Testis (tissue), 3 donors: ENCODE data around the gene HIF3A. TPM values are rescaled to one million over a fixed set of nuclear protein-coding genes. Genes with fewer than 3 reads are reported as not detected.

Experiments
- DNase-seq: peaks from one replicate; pipeline ENCODE4 v3.0.0-alpha.2; 2019
- H3K27ac ChIP-seq, 2 donors: fragments of 200-600 bp; sonication (generic); one replicate each; pipeline ENCODE4 v1.5.1; 2019
- H3K27me3 ChIP-seq: fragments of 200-600 bp; sonication (generic); one replicate; pipeline ENCODE4 v1.5.1; 2019
- H3K36me3 ChIP-seq: fragments of 200-600 bp; sonication (generic); one replicate; pipeline ENCODE4 v1.5.1; 2017; ENCODE audit warnings: low read depth; ENCODE audit errors: missing control alignments
- H3K4me1 ChIP-seq: fragments of 200-600 bp; sonication (generic); one replicate; pipeline ENCODE4 v1.5.1; 2019
- H3K4me3 ChIP-seq, 2 donors: fragments of 200-600 bp; sonication (generic); one replicate each; pipeline ENCODE4 v1.5.1; 2017 to 2019
- H3K9me3 ChIP-seq: fragments of 200-600 bp; sonication (generic); one replicate; pipeline ENCODE4 v1.5.1; 2017
- POLR2A ChIP-seq: fragments of 450-650 bp; IDR thresholded peaks from one replicate; pipeline ENCODE4 v1.6.1; 2017; ENCODE audit warnings: antibody characterized with exemption, mild to moderate bottlenecking, moderate library complexity
- WGBS, 2 donors: methylation state at CpG; one replicate each; pipeline ENCODE4 v1.1.5; 2018; 5-methylcytosine and 5-hydroxymethylcytosine counted together
- intact Hi-C: fragments of 100-400 bp; cut with DNase I; formaldehyde crosslinking; loops from one replicate; pipeline ENCODE4 v1.15.1; 2023; ENCODE audit warnings: low total_unique reads
- polyA plus RNA-seq: library from polyadenylated mRNA; stranded (reverse); fragments of 350-450 nt; fragmentation: Illumina TruSeq; extraction: RNeasy Lipid Tissue Mini Kit (QIAGEN cat#74804); gene quantifications from one replicate; pipeline ENCODE4 v1.2.3, GENCODE V29; 2014; ENCODE audit warnings: low read depth, low replicate concordance; ENCODE audit not compliant: insufficient read depth
- total RNA-seq, 2 donors: library from RNA; depleted of rRNA; stranded (reverse); fragments of >200 nt; gene quantifications; one replicate each; pipeline ENCODE4 v1.2.3, GENCODE V29; 2016
- TF ChIP-seq, protein P1 (sequence below), 3 experiments: fragments of 450-650 bp in 2 of 3; fragments of 200-600 bp in 1 of 3; sonication (generic) in 1 of 3; IDR thresholded peaks; one replicate each; pipeline ENCODE4 v1.5.1; 2016 to 2019; ENCODE audit warnings: antibody characterized with exemption in 3 of 3, mild to moderate bottlenecking in 2 of 3, moderate library complexity in 1 of 3

Gene HIF3A
- total and polyA plus RNA-seq, 3 donors from 2014 or later, result 3.8 to 105 (median 82.6) TPM

DNA sequence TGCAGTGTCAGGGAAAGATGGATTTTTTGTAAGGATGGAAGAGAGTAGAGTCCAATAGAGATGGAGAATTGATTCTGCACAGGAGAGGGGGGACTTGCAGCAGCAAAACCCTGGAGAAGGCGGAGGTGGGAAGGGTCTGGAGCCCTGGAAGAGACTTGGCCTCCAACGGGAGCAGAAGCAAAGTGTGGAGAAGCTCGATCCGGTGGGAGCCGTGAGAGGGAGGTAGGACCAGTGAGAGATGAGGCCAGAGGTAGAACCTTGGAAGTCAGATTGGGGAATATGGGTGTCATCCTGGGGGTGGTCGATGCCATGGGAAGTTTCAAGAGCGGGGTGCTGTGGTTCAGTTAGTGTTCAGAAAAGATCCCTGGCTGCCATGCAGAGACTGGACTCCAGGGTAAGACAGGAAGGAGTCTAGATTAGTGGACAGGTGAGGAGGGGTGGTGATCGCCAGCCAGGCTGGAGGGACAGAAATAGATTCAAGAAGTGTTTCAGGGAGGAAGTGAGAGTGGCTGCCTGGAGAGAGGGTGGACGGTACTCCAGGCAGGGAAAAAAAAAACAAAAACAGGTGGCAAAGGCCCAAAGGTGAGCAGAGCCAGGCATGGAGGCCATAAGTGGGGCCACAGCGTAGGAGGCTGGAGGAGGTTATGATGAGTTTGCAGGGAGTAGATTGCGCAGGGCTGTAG, 52.6 kb downstream of the HIF3A start:
- H3K4me3 ChIP-seq, result no peak overlapping the region
- no peak overlapping the region for H3K27ac ChIP-seq

DNA sequence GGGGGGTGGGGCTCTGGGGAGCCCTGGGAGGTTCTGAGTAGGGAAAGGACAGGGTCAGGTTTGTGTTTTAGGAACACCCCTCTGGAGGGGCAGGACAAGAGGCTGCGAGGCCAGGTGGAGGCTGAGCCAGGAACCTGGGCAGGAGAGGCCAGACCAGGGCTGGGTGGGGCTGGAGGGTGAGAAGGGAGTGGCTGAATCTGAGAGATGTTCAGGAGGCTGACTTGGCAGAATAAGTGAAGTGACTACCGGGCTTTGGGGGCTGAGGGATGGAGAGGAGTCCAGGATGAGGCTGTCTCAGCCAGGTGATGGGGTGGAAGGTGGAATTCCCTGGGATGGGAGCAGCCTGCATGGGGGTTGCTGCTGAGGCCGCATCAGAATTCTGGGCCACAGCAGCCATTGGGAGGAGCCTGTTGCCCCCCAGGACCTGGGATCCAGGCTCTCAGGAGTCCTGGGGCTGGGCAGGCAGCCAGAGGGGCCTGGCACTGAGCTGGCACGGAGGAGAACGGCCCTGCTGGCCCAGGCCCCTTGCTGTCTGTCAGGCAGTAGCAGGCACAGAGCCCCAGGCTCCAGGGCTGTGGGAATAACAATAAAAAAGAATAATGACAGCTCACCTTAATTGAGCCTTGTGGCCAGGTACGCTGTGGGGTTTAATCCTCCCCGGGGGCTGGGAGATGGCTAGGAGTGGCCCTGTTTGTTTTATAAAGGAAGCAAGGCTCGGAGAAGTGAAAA, 53.4 kb downstream of the HIF3A start:
- Histone ChIP-seq H3K4me1 (peaks cover 33% of the 10 kb centered on the region), H3K27me3 (no peaks in the 10 kb centered on the region), H3K9me3 (no peaks in the 10 kb centered on the region), H3K36me3 (no peaks in the 10 kb centered on the region), H3K27ac (peak overlapping the region in 1 of 2 donors; percentile 61), H3K4me3 (no peak overlapping the region)
- 36 to 50% methylated on average over 6 to 8 of the region's 8 CpGs for whole genome bisulfite sequencing, 2 donors
- intact Hi-C loops, result no loop called here
- TF ChIP-seq, protein P1, sequence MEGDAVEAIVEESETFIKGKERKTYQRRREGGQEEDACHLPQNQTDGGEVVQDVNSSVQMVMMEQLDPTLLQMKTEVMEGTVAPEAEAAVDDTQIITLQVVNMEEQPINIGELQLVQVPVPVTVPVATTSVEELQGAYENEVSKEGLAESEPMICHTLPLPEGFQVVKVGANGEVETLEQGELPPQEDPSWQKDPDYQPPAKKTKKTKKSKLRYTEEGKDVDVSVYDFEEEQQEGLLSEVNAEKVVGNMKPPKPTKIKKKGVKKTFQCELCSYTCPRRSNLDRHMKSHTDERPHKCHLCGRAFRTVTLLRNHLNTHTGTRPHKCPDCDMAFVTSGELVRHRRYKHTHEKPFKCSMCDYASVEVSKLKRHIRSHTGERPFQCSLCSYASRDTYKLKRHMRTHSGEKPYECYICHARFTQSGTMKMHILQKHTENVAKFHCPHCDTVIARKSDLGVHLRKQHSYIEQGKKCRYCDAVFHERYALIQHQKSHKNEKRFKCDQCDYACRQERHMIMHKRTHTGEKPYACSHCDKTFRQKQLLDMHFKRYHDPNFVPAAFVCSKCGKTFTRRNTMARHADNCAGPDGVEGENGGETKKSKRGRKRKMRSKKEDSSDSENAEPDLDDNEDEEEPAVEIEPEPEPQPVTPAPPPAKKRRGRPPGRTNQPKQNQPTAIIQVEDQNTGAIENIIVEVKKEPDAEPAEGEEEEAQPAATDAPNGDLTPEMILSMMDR (IDR thresholded peaks at IDR 0.05), result no peak
- TF ChIP-seq POLR2A, result no peak
- DNase-seq, result no peak

More for the DNA sequence above, 52.6 kb downstream of the HIF3A start:
- Histone ChIP-seq H3K27me3 (no peaks in the 10 kb centered on the region), H3K36me3 (no peaks in the 10 kb centered on the region), H3K9me3 (no peaks in the 10 kb centered on the region), H3K4me1 (peaks cover 33% of the 10 kb centered on the region)
- intact Hi-C loops, result no loop called here
- TF ChIP-seq, protein P1 (IDR thresholded peaks at IDR 0.05), result no peak
- WGBS, 2 donors, result 75 to 82% methylated on average over 11 of the region's 11 CpGs
- no peak for DNase-seq

DNA sequence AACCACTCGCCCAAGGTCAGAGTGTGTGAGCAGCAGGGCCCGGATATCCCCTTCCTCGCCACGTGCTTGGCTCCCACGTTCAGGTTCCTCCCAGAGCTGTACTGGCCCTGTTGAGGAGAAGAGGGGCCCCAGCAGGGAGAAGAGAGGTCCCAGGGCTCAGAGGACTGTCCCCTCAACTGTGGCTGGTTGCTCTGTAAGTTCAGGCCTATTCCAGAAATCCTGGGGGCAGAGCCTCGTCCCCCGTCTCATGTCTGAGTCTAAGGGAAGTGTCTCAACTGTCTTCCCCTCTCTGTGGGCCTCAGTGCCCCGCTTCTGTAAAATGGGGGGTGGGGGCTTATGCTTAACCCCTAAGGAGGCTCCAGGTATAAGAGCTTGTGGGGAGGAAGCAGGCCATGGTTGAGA, 53.9 kb downstream of the HIF3A start:
- Histone ChIP-seq H3K27ac (peak overlapping the region in 1 of 2 donors; percentile 61), H3K27me3 (no peaks in the 10 kb centered on the region), H3K36me3 (no peaks in the 10 kb centered on the region), H3K4me3 (no peak overlapping the region), H3K9me3 (no peaks in the 10 kb centered on the region), H3K4me1 (peaks cover 33% of the 10 kb centered on the region)
- DNase-seq, result no peak
- WGBS, 2 donors, result 30 to 42% methylated on average over 5 to 8 of the region's 8 CpGs
- intact Hi-C loops, result no loop called here
- TF ChIP-seq, protein P1 (IDR thresholded peaks at IDR 0.05), result no peak
- no peak for TF ChIP-seq POLR2A

DNA sequence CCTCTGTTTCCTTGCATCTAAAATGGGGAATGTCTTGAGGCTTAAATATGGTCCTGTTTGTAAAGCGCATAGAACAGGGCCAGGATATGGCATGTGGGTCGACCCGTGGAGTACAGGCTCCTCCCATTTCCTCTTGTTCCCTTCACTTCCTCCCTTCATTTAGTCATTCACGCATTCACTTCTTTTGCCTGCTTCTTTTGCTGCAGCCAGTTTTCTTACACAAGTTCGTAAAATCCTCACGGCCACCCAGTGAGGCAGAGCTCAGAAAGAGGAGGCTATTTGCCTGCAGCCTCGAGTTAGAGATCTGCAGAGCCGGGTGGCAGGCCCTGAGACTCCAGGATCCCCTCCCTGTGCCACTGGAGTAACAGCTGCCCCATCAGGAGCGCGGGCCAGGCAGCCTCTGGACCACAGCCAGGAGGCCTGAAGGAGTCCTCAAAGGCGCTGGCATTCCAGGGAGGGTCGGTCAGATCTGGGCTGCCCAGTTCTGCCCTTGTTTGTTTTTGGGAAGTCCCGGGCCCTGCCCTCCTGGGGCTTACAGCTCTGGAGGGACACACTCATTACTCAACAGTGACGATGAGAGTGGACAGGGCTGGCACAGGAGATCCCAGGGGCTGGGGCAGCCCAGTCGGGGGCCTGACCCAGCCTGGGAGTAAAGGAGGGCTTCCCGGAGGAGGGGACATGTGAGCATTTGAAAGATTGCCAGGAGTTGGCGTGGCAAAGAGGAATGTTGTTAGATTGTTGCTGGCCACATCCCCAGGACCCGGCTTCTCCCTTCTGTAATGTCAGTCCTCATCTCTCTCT, 54.6 kb downstream of the HIF3A start:
- WGBS, 2 donors, result 47 to 60% methylated on average over 18 of the region's 18 CpGs
- peak overlapping the region in 1 of 2 donors; percentile 61 for H3K27ac ChIP-seq
- no peak overlapping the region for H3K4me3 ChIP-seq
- no peak for TF ChIP-seq POLR2A
- H3K27me3 ChIP-seq, result no peaks in the 10 kb centered on the region
- H3K4me1 ChIP-seq, result peaks cover 33% of the 10 kb centered on the region
- no peaks in the 10 kb centered on the region for H3K36me3 ChIP-seq
- DNase-seq, result no peak
- no peaks in the 10 kb centered on the region for H3K9me3 ChIP-seq
- intact Hi-C loops, result no loop called here
